ENCODE results near the gene VARS2. TPM values are rescaled to one million over a fixed set of nuclear protein-coding genes. Genes with fewer than 3 reads are reported as not detected.

The VARS2 gene
- total and polyA plus RNA-seq, 9 of the 15 experiments (the other 6 are each of a cell fraction or from before 2014, with no cell fraction given), result 1.6 to 53.6 (median 29.9) TPM

GRCh38 chr6:30940361-30940986 lies 26.4 kb downstream of the VARS2 start, which contains the start of gene MUCL3:
Gene MUCL3, plus strand, starts transcription at chr6:30940973. Its CDS starts 27 bp downstream, at chr6:30941000.
- ATAC-seq (peak; percentile 33), DNase-seq (ENCODE audit: extremely low read depth in 1 of 4, low spot score in 3 of 4) (peak; percentile 55 to 74 (median 65)), FAIRE-seq (peak; percentile 67)
- H3K27ac ChIP-seq (ENCODE audit: extremely low read depth, low read depth, low read length), result no peak within 1 kb of the TSS
- in situ Hi-C loops (cut with MboI) (no loop called here), intact Hi-C loops (cut with micrococcal nuclease) (loop anchor here (5.0 kb wide), 1 partner anchor 102 kb away; no protein-coding TSS in a partner anchor)
- peaks cover 14% of the 10 kb centered on the region; the same call in 1 of the 2 replicates for H4K20me1 ChIP-seq (replicated peaks; ENCODE audit: control insufficient read depth, insufficient read depth, low read length)
- no peaks in the 10 kb centered on the region for H3K79me2 ChIP-seq (ENCODE audit: control insufficient read depth, insufficient read depth, low read length)
- POLR2A ChIA-PET, result interaction anchor here (0.7 to 1.3 kb wide), 5 partner anchors 11 to 258 kb away, joined by 3 to 6 read pairs (median 3); no protein-coding TSS in a partner anchor
- H3K4me1 ChIP-seq (replicated peaks in 1 of 2; ENCODE audit: control insufficient read depth in 2 of 2, insufficient read depth in 2 of 2, low read length in 2 of 2), result peaks cover 8 to 11% of the 10 kb centered on the region in 2 experiments
- H3K36me3 ChIP-seq (ENCODE audit: control insufficient read depth, insufficient read depth, low read length), result no peaks in the 10 kb centered on the region
- WGBS (ENCODE audit: insufficient coverage, low coverage, missing lambda C conversion rate), result under 1% methylated on average over 16 of the region's 16 CpGs
- BruUV-seq (replicated peaks), result no TSS peak
- CTCF ChIA-PET (ENCODE audit: low intra/inter-chr PET ratio), result no interaction called here
- peak within 1 kb of the TSS in 1 of 2 experiments; percentile 15; a peak in 2 of 4 replicates for H3K9ac ChIP-seq (ENCODE audit: insufficient read depth in 1 of 2, low read depth in 2 of 2, low read length in 2 of 2)
- H2AFZ ChIP-seq (ENCODE audit: low read depth, low read length), result no peak within 1 kb of the TSS
- H3K9me1 ChIP-seq (ENCODE audit: control insufficient read depth, insufficient read depth, low read length), result no peaks in the 10 kb centered on the region
- H3K4me2 ChIP-seq (ENCODE audit: insufficient read depth, low read length), result no peak within 1 kb of the TSS
- no peaks in the 10 kb centered on the region for H3K9me3 ChIP-seq (replicated peaks; ENCODE audit: control insufficient read depth, insufficient read depth, low read depth, low read length)
- H3K27me3 ChIP-seq (ENCODE audit: control insufficient read depth in 2 of 2, insufficient read depth in 2 of 2, low read length in 2 of 2), result peaks cover 29 to 70% of the 10 kb centered on the region in 2 experiments
- no peak within 1 kb of the TSS for H3K4me3 ChIP-seq
- TF ChIP-seq, protein P1, sequence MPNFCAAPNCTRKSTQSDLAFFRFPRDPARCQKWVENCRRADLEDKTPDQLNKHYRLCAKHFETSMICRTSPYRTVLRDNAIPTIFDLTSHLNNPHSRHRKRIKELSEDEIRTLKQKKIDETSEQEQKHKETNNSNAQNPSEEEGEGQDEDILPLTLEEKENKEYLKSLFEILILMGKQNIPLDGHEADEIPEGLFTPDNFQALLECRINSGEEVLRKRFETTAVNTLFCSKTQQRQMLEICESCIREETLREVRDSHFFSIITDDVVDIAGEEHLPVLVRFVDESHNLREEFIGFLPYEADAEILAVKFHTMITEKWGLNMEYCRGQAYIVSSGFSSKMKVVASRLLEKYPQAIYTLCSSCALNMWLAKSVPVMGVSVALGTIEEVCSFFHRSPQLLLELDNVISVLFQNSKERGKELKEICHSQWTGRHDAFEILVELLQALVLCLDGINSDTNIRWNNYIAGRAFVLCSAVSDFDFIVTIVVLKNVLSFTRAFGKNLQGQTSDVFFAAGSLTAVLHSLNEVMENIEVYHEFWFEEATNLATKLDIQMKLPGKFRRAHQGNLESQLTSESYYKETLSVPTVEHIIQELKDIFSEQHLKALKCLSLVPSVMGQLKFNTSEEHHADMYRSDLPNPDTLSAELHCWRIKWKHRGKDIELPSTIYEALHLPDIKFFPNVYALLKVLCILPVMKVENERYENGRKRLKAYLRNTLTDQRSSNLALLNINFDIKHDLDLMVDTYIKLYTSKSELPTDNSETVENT (CRISPR knock-in tag; IDR thresholded peaks at IDR 0.05), result no peak
- TF ChIP-seq RBM17 (IDR thresholded peaks at IDR 0.05; ENCODE audit: borderline replicate concordance, low read depth, low read length) (no peak), ELK3 (CRISPR knock-in tag; IDR thresholded peaks at IDR 0.05) (no peak), USF1 (CRISPR knock-in tag; IDR thresholded peaks at IDR 0.05) (no peak), ZNF518B (CRISPR knock-in tag; IDR thresholded peaks at IDR 0.05) (no peak), RBFOX2 (IDR thresholded peaks at IDR 0.05; ENCODE audit: low read depth, low read length) (no peak)

Measured in K562 (cell line).